Spleen (tissue), 11 donors: ENCODE measurements around the gene TRAF1. TPM values are rescaled to one million over a fixed set of nuclear protein-coding genes. Genes with fewer than 3 reads are reported as not detected.
A peak's percentile ranks its signal among the peaks of the same experiment; 100 is the strongest.

Experiments used
- DNase-seq: peaks from one replicate; pipeline ENCODE4 v3.0.0-alpha.2; 2020
- H3K27ac ChIP-seq, 8 donors: fragments of 200-600 bp; sonication (generic) in 7 of 8; 1 replicate in 4 of 8; 2 replicates in 4 of 8; pipeline versions ENCODE4 v1.5.0 to v1.8.0; 2016 to 2021; ENCODE audit warnings: inconsistent platforms in 4 of 8, mild to moderate bottlenecking in 4 of 8, moderate library complexity in 1 of 8
- H3K27me3 ChIP-seq, 7 donors: fragments of 200-600 bp; sonication (generic) in 6 of 7; replicated peaks in 1 of 7; 1 replicate in 4 of 7; 2 replicates in 3 of 7; pipeline versions ENCODE4 v1.5.0 to v1.8.0; 2016 to 2021; ENCODE audit warnings: inconsistent platforms in 3 of 7, mild to moderate bottlenecking in 1 of 7
- H3K36me3 ChIP-seq, 6 donors: fragments of 200-600 bp; sonication (generic) in 5 of 6; 1 replicate in 4 of 6; 2 replicates in 2 of 6; pipeline versions ENCODE4 v1.5.0 to v1.8.0; 2016 to 2021; ENCODE audit warnings: inconsistent platforms in 2 of 6
- H3K4me1 ChIP-seq, 6 donors: fragments of 200-600 bp; sonication (generic) in 5 of 6; 1 replicate in 3 of 6; 2 replicates in 3 of 6; pipeline versions ENCODE4 v1.5.0 to v1.8.0; 2016 to 2021; ENCODE audit warnings: inconsistent platforms in 3 of 6
- H3K4me3 ChIP-seq, 8 donors: fragments of 200-600 bp; sonication (generic) in 7 of 8; 1 replicate in 4 of 8; 2 replicates in 4 of 8; pipeline versions ENCODE4 v1.5.0 to v1.8.0; 2016 to 2021; ENCODE audit warnings: inconsistent platforms in 4 of 8, mild to moderate bottlenecking in 4 of 8, moderate library complexity in 2 of 8
- H3K9me3 ChIP-seq, 8 donors: fragments of 200-600 bp; sonication (generic) in 7 of 8; 1 replicate in 4 of 8; 2 replicates in 4 of 8; pipeline versions ENCODE4 v1.5.0 to v1.8.0; 2016 to 2021; ENCODE audit warnings: inconsistent platforms in 4 of 8
- CTCF ChIP-seq, 11 experiments: fragments of 200-600 bp in 7 of 11; fragments of 450-650 bp in 4 of 11; sonication (generic) in 4 of 11; IDR thresholded peaks in 8 of 11; conservative IDR thresholded peaks in 3 of 11; 1 replicate in 7 of 11; 2 replicates in 4 of 11; pipeline versions ENCODE4 v1.4.0 to v1.8.0; 2016 to 2021; ENCODE audit warnings: antibody characterized with exemption in 11 of 11, inconsistent platforms in 4 of 11, mild to moderate bottlenecking in 1 of 11
- POLR2A ChIP-seq, 3 donors: fragments of 450-650 bp; IDR thresholded peaks; one replicate each; pipeline ENCODE4 v1.5.1; 2017; ENCODE audit warnings: antibody characterized with exemption in 3 of 3, mild to moderate bottlenecking in 1 of 3
- POLR2AphosphoS5 ChIP-seq, 3 donors: sonication (generic); formaldehyde crosslinking; IDR thresholded peaks; one replicate each; pipeline ENCODE4 v1.5.1; 2017; ENCODE audit warnings: antibody characterized with exemption in 3 of 3
- WGBS, 5 donors: extraction: QIAGEN DNeasy Blood & Tissue Kit in 3 of 5; methylation state at CpG; one replicate each; pipeline versions ENCODE4 v1.1.5 to v1.1.7; 2013 to 2018; 5-methylcytosine and 5-hydroxymethylcytosine counted together
- intact Hi-C: fragments of 100-400 bp; cut with DNase I; formaldehyde crosslinking; loops from one replicate; pipeline ENCODE4 v1.15.0; 2023; ENCODE audit warnings: low total_unique reads
- polyA plus RNA-seq, 3 donors: library from polyadenylated mRNA; stranded (reverse); fragments of 200-250 nt; gene quantifications; one replicate each; pipeline ENCODE4 v1.2.1, GENCODE V29; 2013
- total RNA-seq, 7 donors: library from RNA; depleted of rRNA in 3 of 7; stranded (reverse); fragments of >200 nt in 3 of 7; fragmentation: NEBNext Ultra II Directional in 4 of 7; extraction: Animal tissue kit (Norgen Biotek cat#: 25700) in 4 of 7; gene quantifications; one replicate each; pipeline versions ENCODE4 v1.1.0 to v1.2.1, GENCODE V29; 2016 to 2021
- donor health status: healthy with polysubstance abuse.
- donor health status: DM: no; HTN: no; CAD: no; lungs with moderate emphysema.
- donor health status: DM: no; HTN: no; CAD: no.
- donor health status: Bipolar disorder and iron deficiency.
- donor health status: healthy.
- donor health status: DM: no; HTN: no; CAD: no.
- donor health status: DM: yes; HTN: yes; CAD: no.

The TRAF1 gene
- total and polyA plus RNA-seq, 10 donors, result 8.6 to 29.2 (median 14.1) TPM

DNA sequence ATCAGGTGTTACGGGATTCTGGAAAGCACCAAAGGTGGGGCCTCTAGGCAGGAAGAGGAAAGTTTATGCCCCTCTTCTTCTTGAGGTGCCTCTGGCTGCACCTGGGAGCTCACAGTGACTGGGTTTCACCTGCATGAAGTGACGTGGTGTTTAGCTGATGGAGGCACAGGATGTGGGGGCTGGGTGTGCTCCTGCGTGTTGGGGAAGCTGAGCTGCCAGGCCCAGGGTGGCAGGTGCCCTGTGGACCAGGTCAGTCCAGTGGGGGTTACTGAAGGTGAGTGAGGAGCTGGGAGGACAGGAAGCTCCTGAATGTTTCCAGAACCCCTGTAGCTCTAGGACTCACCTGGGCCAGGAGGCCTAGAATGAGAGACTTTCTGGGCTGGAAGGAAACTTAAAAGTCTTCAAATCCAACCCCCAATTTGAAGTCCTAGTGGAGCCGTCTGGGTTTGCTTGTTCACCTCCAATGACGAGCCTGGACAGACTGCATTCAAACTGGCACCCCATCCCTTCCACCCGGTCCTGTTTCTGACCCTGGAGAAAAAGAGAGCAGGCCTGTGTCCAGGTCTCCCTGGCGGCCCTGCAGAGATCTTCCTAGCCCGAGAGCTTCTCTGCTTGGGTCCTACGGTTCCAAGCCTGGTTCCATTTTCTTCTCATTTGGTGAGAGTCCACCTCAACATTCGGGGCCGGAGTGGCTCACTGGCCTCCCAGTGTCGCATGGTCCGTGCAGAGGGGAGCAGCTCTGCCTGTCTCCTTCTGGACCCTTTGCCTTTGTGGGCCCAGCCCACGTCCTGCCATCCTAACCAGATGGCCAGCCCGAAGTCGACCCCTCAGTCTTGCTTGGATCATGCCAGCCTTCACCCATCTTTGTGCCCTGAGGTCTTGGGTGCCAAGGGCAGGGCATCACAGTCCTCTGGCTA, 22.3 kb downstream of the TRAF1 start:
- peak; percentile 90 for DNase-seq
- Histone ChIP-seq H3K9me3 (no peaks in the 10 kb centered on the region), H3K36me3 (peaks cover 0 to 53% (median 7%) of the 10 kb centered on the region in 6 donors), H3K27me3 (no peaks in the 10 kb centered on the region), H3K27ac (peak overlapping the region; percentile 43 to 84 (median 73)), H3K4me1 (peaks cover 13 to 72% (median 30%) of the 10 kb centered on the region in 6 donors), H3K4me3 (no peak overlapping the region)
- 77 to 82% (median 80%) methylated on average over 15 to 16 of the region's 16 CpGs for WGBS, 5 donors
- intact Hi-C loops, result no loop called here
- TF ChIP-seq CTCF (IDR thresholded peaks at IDR 0.05 in 8 of 11, conservative IDR thresholded peaks at IDR 0.05 in 3 of 11) (no peak), POLR2AphosphoS5 (IDR thresholded peaks at IDR 0.05) (peak; percentile 65 to 73 (median 69)), POLR2A (IDR thresholded peaks at IDR 0.05) (no peak)

GRCh38 chr9:120902569-120903535, 23.7 kb downstream of the TRAF1 start:
- H3K27ac ChIP-seq, result peak overlapping the region; percentile 43 to 84 (median 73)
- H3K36me3 ChIP-seq, result peaks cover 0 to 43% (median 0%) of the 10 kb centered on the region in 6 donors
- no peaks in the 10 kb centered on the region for H3K9me3 ChIP-seq
- intact Hi-C loops, result no loop called here
- DNase-seq, result no peak
- H3K4me3 ChIP-seq, result no peak overlapping the region
- H3K4me1 ChIP-seq, result peaks cover 13 to 69% (median 30%) of the 10 kb centered on the region in 6 donors
- TF ChIP-seq POLR2AphosphoS5 (IDR thresholded peaks at IDR 0.05), result peak in 1 of 3 donors; percentile 23
- no peak for TF ChIP-seq POLR2A (IDR thresholded peaks at IDR 0.05)
- H3K27me3 ChIP-seq, result no peaks in the 10 kb centered on the region
- WGBS, 5 donors, result 42 to 69% (median 63%) methylated on average over 8 to 14 of the region's 14 CpGs

DNA sequence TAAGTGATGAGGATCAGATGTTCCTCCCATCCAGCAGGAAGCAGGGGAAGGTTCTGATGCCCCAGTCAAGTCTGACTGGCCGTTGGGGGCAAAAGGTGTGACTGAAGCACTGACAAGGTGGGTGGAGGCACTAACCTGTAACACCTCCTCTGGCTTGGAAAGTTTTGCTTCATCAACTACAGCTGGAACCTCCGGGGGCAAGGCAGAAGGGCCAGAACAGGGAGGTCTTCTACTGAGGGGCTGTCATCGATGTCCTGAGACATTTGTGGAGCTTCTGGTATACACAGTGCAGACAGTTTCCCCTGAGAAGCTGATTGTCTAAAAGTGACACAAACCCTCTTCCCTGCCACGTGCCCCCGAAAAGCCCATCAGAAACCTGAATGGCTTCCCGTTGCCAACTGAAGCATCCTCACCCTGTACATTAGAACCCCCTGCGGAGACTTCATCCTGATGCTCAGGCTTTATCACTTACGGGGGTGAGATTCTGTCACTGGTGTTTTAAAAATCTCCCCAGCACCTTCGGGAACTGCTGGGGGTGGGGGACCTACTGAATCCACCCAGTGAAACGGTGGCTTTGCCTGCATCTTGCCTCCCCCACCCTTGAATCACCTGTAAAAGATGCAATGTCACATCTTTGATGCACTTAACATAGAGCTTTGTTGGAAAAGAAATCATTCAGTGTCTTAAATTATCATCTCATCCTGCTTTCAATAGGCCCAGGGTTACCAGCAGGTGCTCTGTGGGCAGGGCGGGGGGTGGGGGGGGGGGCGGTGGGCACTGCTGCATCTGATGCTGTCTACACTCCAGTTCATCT, 24.6 kb downstream of the TRAF1 start:
- H3K4me1 ChIP-seq, result peaks cover 19 to 72% (median 36%) of the 10 kb centered on the region in 6 donors
- intact Hi-C loops, result no loop called here
- 68 to 83% (median 75%) methylated on average over 8 to 12 of the region's 12 CpGs for WGBS, 5 donors
- no peaks in the 10 kb centered on the region for H3K9me3 ChIP-seq
- DNase-seq, result no peak
- H3K36me3 ChIP-seq, result peaks cover 0 to 34% (median 0%) of the 10 kb centered on the region in 6 donors
- no peak for TF ChIP-seq POLR2A (IDR thresholded peaks at IDR 0.05)
- TF ChIP-seq CTCF (IDR thresholded peaks at IDR 0.05 in 8 of 11, conservative IDR thresholded peaks at IDR 0.05 in 3 of 11), result no peak
- TF ChIP-seq POLR2AphosphoS5 (IDR thresholded peaks at IDR 0.05), result no peak
- H3K27me3 ChIP-seq, result no peaks in the 10 kb centered on the region
- H3K4me3 ChIP-seq, result no peak overlapping the region
- H3K27ac ChIP-seq, result peak overlapping the region in 4 of 8 donors; percentile 76 to 84 (median 78)

DNA sequence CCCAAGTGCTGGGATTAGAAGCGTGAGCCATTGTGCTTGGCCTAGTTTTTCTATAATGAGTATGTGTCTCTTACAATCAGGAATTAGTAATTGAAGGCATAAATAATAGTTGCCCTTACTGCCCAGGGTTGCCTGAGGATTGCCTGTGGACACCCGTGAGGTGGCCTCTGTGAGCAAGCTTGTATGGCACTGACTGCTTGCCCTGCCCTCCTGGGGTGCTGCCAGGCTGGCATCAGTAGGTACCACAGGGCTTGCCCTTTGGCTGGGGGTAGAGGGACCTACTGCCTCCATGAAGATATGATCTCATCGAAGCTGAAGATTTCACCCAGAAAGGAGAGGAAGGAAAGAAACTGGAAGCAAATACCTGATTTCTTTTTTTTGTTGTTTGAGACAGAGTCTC, 25.8 kb downstream of the TRAF1 start:
- no peak for DNase-seq
- intact Hi-C loops, result no loop called here
- H3K36me3 ChIP-seq, result peaks cover 0 to 30% (median 0%) of the 10 kb centered on the region in 6 donors
- peaks cover 22 to 65% (median 39%) of the 10 kb centered on the region in 6 donors for H3K4me1 ChIP-seq
- H3K27me3 ChIP-seq, result no peaks in the 10 kb centered on the region
- no peak overlapping the region for H3K4me3 ChIP-seq
- H3K27ac ChIP-seq, result peak overlapping the region in 1 of 8 donors; percentile 21
- no peaks in the 10 kb centered on the region for H3K9me3 ChIP-seq
- TF ChIP-seq POLR2A (IDR thresholded peaks at IDR 0.05), result no peak
- TF ChIP-seq POLR2AphosphoS5 (IDR thresholded peaks at IDR 0.05), result no peak
- TF ChIP-seq CTCF (IDR thresholded peaks at IDR 0.05 in 8 of 11, conservative IDR thresholded peaks at IDR 0.05 in 3 of 11), result no peak
- 85 to 98% (median 98%) methylated on average over 3 of the region's 3 CpGs for WGBS, 5 donors
